GM12872 (cell line): Measurements from ENCODE around the gene MAPKAP1.

Source experiments
- CTCF ChIP-seq: IDR thresholded peaks from 3 replicates; pipeline ENCODE4 v1.5.1; 2011; ENCODE audit warnings: low read depth, mild to moderate bottlenecking, low read length, moderate library complexity; ENCODE audit not compliant: insufficient read depth

MAPKAP1 gene

DNA sequence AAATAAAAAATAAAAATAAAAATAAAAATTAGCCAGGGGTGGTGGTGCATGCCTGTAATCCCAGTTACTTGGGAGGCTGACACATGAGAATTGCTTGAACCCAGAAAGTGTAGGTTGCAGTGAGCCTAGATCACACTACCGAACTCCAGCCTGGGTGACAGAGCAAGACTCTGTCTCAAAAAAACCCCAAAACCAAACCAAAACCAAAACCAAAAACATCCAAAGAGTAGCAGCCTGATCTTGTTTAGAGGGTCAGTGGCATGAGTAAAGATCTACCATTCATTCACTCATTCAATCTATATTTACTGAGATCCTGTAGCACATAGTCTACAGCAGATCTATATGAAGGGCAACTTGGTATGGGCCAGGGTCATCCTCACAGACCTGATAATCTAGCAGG, 202.4 kb downstream of the MAPKAP1 start:
- no peak for TF ChIP-seq CTCF

DNA sequence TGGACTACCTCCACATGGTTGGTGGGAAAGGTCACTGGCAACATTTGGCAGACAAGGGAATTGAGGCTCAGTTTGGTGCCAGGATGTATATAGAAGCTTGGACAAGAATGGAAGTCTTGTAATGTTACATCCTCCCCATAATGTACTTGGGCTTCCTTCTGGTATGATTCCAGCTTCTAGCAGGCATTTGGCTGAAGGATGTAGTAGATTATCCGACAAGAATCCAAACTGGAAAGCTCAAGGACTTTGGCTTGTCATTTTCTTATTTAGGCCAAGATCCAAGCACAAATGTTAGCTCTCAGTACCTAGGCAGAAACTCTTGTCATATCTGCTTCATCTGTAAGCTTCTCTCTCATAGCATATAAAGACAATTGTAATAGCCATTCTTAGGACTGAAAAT, 209.1 kb downstream of the MAPKAP1 start:
- TF ChIP-seq CTCF = no peak

GRCh38 chr9:125497478-125497877, 209.5 kb downstream of the MAPKAP1 start:
- TF ChIP-seq CTCF = no peak

DNA sequence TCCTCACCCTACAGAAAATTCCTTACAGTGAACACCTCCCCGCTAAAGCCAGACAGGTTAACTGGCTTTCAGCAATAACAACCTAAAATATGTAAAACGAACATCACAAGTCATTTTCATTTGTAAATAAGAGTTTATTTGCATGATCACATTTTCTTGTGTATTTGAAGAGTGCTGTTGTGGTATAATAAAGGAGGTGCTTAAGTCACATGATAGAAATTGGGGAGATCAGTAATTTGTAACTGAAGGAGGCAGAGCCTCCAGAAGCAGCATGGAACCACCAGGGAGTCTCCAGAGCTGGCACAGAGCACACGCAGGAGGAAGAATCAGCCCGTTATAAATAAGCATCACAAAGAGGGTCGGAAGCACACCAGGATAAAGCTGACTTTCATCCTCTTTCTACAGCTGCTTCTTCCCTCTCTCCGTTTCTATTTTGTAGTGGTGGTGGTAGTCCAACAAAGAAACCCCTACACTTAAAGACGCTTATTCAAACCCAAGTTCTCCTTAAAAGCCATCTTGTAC, 210.6 kb downstream of the MAPKAP1 start:
- TF ChIP-seq CTCF = no peak

- TF ChIP-seq CTCF = no peak
These were observed 211.6 kb downstream of the MAPKAP1 start for GRCh38 chr9:125495172-125496119.

- TF ChIP-seq CTCF = no peak
These were observed 212.4 kb downstream of the MAPKAP1 start for GRCh38 chr9:125494653-125494915.

- TF ChIP-seq CTCF = no peak
These were observed 212.9 kb downstream of the MAPKAP1 start for GRCh38 chr9:125493881-125494652.
